Hematopoietic multipotent progenitor cell treated with erythropoietin and hydrocortisone succinate and interleukin-3 and kit ligand, for 4 days (in vitro differentiated cells): ENCODE measurements around the gene ADAM29.
"Not testable (repeated sequence)": the region's sequence is repeated elsewhere in the genome, so short reads cannot be mapped to it uniquely, and the experiment has no call there.

ENCODE experiments used
- DNase-seq: peaks from one replicate; pipeline ENCODE4 v3.0.0-alpha.2; 2015

Gene ADAM29

GRCh38 chr4:174918058-174918457 lies at the start of gene ADAM29:
Gene ADAM29 (plus strand): TSS chr4:174918358. CDS start chr4:174975526, 57,168 bp downstream.
- no peak for DNase-seq

GRCh38 chr4:174869339-174869738 lies 48.8 kb upstream of the ADAM29 start:
- no peak for DNase-seq

- no peak for DNase-seq
Measured at GRCh38 chr4:174870311-174870710, 47.8 kb upstream of the ADAM29 start.

- DNase-seq = no peak
Measured at GRCh38 chr4:174871407-174871806, 46.8 kb upstream of the ADAM29 start.

- not testable (repeated sequence) for DNase-seq
Measured at GRCh38 chr4:174873146-174873545, 45.0 kb upstream of the ADAM29 start.

GRCh38 chr4:174873931-174874330 lies 44.2 kb upstream of the ADAM29 start:
- peak; percentile 27 for DNase-seq

GRCh38 chr4:174874898-174875297 lies 43.3 kb upstream of the ADAM29 start:
- DNase-seq = no peak

GRCh38 chr4:174880001-174880400 lies 38.2 kb upstream of the ADAM29 start:
- no peak for DNase-seq

- no peak for DNase-seq
Measured at GRCh38 chr4:174882317-174882992, 35.7 kb upstream of the ADAM29 start.

- DNase-seq = no peak
Measured at GRCh38 chr4:174907508-174907907, 10.7 kb upstream of the ADAM29 start.

- DNase-seq = no peak
Measured at GRCh38 chr4:174910271-174910670, 7.9 kb upstream of the ADAM29 start.

GRCh38 chr4:174912919-174913543 lies 5.1 kb upstream of the ADAM29 start:
- no peak for DNase-seq

- DNase-seq = no peak
Measured at GRCh38 chr4:174919886-174920423, 1.8 kb downstream of the ADAM29 start.

GRCh38 chr4:174926958-174927357 lies 8.8 kb downstream of the ADAM29 start:
- DNase-seq = no peak

- no peak for DNase-seq
Measured at GRCh38 chr4:174928174-174928573, 10.0 kb downstream of the ADAM29 start.

- DNase-seq = no peak
Measured at GRCh38 chr4:174928575-174929253, 10.6 kb downstream of the ADAM29 start.

- no peak for DNase-seq
Measured at GRCh38 chr4:174929346-174929745, 11.2 kb downstream of the ADAM29 start.

GRCh38 chr4:174930895-174931294 lies 12.7 kb downstream of the ADAM29 start:
- DNase-seq = no peak

- no peak for DNase-seq
Measured at GRCh38 chr4:174933083-174933482, 14.9 kb downstream of the ADAM29 start.

GRCh38 chr4:174934360-174934759 lies 16.2 kb downstream of the ADAM29 start:
- no peak for DNase-seq

- DNase-seq = no peak
Measured at GRCh38 chr4:174935607-174936006, 17.4 kb downstream of the ADAM29 start.

- DNase-seq = no peak
Measured at GRCh38 chr4:174940002-174940401, 21.8 kb downstream of the ADAM29 start.

GRCh38 chr4:174946246-174946645 lies 28.1 kb downstream of the ADAM29 start:
- DNase-seq = no peak

- no peak for DNase-seq
Measured at GRCh38 chr4:174948826-174949225, 30.7 kb downstream of the ADAM29 start.
